HUES64 (cell line): ENCODE results near the gene FMN2.

Source experiments
- H3K27ac ChIP-seq: 2 replicates; pipeline ENCODE4 v1.7.0; 2013; ENCODE audit warnings: low read depth, low read length, inconsistent platforms
- H3K27me3 ChIP-seq: 2 replicates; pipeline ENCODE4 v1.6.1; 2013; ENCODE audit warnings: mild to moderate bottlenecking, low read length; ENCODE audit not compliant: insufficient read depth
- H3K36me3 ChIP-seq: 2 replicates; pipeline ENCODE4 v1.6.1; 2013; ENCODE audit warnings: mild to moderate bottlenecking, low read length; ENCODE audit not compliant: insufficient read depth
- H3K4me1 ChIP-seq: 2 replicates; pipeline ENCODE4 v1.6.1; 2013; ENCODE audit warnings: mild to moderate bottlenecking, low read length, moderate library complexity; ENCODE audit not compliant: insufficient read depth
- H3K4me3 ChIP-seq: 2 replicates; pipeline ENCODE4 v1.5.1; 2013; ENCODE audit warnings: mild to moderate bottlenecking, low read length, moderate library complexity
- H3K9ac ChIP-seq: 2 replicates; pipeline ENCODE4 v1.6.1; 2013; ENCODE audit warnings: mild to moderate bottlenecking, low read depth, low read length
- H3K9me3 ChIP-seq: 2 replicates; pipeline ENCODE4 v1.6.1; 2013; ENCODE audit warnings: low read depth, low read length; ENCODE audit not compliant: insufficient read depth
- WGBS: fragments of 150-250, 120-280 bp; methylation state at CpG from one replicate; pipeline ENCODE4 v1.1.7; 2013; ENCODE audit warnings: missing lambda C conversion rate; 5-methylcytosine and 5-hydroxymethylcytosine counted together

The FMN2 gene

DNA sequence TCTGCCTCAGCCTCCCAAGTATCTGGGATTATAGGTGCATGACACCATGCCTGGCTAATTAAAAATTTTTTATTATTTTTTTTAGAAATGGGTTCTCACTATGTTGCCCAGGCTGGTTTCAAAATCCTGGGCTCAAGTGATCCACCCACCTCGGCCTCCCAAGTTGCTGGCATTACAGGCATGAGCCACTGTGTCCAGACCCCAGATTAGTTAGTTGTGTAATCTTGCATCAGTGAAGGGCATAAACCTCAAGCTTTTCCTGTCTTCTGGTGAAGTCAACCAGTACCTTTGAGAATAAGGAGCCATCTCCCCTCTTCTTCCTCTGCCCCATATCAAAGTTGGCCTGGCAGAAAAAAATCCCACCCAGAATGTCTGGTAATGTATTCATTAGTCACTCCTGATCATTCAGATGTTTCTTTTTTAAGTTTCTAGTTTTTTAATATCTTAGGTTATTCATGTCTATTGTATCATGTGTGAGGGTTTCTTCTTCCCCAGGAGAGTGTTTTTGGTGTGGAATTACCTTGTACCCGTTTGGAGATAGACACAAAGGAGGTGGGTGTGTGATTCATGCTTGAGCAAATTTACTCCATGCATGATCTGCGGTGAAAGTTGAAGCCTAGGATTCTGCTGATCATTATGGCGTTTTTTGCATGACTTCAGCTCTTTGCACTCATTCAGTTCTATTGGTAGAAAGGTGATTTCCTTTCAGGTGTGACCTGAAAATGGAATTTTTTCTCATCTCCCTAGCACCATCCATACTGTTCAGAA, 144.0 kb downstream of the FMN2 start:
- Histone ChIP-seq H3K27me3 (no peaks in the 10 kb centered on the region), H3K9me3 (no peaks in the 10 kb centered on the region), H3K27ac (no peak overlapping the region), H3K36me3 (no peaks in the 10 kb centered on the region), H3K4me3 (no peak overlapping the region), H3K4me1 (no peaks in the 10 kb centered on the region), H3K9ac (no peak overlapping the region)
- WGBS, result 91% methylated on average over 4 of the region's 4 CpGs

DNA sequence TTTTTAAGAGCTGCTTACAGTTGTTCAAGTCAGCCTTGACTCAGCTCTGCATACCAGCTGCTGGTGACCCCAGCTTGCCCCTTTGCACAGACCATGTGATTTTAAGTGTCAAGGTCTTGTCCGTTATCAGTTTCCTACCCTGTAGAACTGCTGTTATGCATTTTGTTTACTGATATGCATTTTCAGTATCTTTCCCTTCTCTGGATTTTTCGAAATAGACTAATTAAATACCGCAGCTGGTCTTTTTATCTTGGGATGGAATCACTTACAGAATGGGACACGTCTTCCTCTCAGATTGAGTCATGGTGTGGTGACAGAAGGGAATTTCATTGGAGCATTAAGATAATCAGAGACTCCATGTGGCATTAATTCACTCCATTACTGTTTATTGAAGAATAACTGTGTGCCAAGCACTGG, 145.6 kb downstream of the FMN2 start:
- Histone ChIP-seq H3K4me3 (no peak overlapping the region), H3K36me3 (no peaks in the 10 kb centered on the region), H3K4me1 (no peaks in the 10 kb centered on the region), H3K9me3 (no peaks in the 10 kb centered on the region), H3K27ac (no peak overlapping the region), H3K9ac (no peak overlapping the region), H3K27me3 (no peaks in the 10 kb centered on the region)
- 83% methylated on average over 4 of the region's 4 CpGs for WGBS

DNA sequence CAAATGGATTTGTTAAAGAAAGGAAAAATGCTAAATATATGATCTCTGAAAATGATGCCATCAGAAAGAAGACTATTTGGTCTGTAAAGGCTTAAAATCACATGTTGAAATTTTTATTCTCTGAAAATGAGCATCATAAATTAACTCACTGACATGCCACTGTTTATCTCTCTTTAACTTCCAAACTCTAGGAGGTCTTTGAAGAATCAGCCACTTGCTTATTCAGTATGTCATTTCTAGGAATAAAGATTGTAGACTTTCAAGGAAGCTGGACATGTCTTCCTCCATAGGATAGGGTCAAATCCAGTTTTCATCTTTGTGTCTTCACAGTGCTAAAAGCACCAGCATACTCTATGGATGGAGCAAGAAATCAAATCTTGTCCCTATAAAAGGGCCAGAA, 147.6 kb downstream of the FMN2 start:
- Histone ChIP-seq H3K27ac (no peak overlapping the region), H3K4me3 (no peak overlapping the region), H3K9me3 (no peaks in the 10 kb centered on the region), H3K36me3 (no peaks in the 10 kb centered on the region), H3K4me1 (no peaks in the 10 kb centered on the region), H3K27me3 (no peaks in the 10 kb centered on the region), H3K9ac (no peak overlapping the region)

DNA sequence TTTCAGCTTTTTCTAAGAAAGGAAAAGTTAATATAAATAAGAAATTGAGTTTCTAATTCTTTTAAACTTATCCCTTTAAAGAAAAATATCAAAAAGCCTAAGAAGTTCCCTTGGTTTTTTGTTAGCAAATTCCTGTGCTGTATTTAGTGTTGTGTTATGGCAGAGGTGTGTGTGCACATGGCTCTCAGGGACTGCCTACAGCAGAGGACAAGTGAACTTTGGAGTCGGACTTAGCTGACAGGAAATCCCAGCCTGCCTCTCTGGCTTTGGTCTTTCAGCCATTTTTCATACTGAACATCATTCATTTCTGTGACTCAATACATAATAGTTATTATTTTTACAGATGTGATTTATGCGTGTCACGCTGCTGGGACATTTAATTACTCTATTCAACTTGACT, 149.6 kb downstream of the FMN2 start:
- Histone ChIP-seq H3K36me3 (no peaks in the 10 kb centered on the region), H3K4me1 (no peaks in the 10 kb centered on the region), H3K27me3 (no peaks in the 10 kb centered on the region), H3K4me3 (no peak overlapping the region), H3K9me3 (no peaks in the 10 kb centered on the region), H3K9ac (no peak overlapping the region), H3K27ac (no peak overlapping the region)
- 95% methylated on average over 1 of the region's 3 CpGs for WGBS

DNA sequence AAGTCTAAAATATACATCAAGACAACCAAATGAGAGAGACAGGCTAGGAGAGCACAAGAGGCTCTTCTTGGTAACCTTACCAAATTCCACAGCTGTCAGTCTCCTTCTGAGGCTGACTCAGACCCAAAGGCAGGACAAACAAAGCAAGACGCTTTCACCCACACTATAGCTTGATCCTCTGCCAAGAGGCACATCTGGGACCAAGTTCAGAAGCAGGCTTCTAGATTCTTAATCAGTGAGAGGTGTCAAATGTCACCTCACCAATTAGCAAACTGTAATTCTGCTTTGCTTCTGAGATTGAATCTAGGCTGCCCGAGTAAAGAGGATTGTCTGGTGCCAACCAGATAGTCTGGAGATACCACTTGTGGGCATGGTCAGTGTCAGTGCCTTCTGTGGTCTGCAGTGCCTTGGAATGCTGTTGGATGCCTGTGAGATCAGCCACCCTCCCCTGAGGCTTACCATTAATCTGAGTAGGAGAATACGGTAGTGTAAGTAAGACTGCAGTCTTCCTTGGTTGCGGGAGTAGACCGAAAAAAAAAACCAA, 151.0 kb downstream of the FMN2 start:
- Histone ChIP-seq H3K27ac (no peak overlapping the region), H3K4me1 (peaks cover 3% of the 10 kb centered on the region; the same call in 1 of the 2 replicates), H3K9ac (no peak overlapping the region), H3K27me3 (no peaks in the 10 kb centered on the region), H3K4me3 (no peak overlapping the region), H3K9me3 (no peaks in the 10 kb centered on the region), H3K36me3 (no peaks in the 10 kb centered on the region)
- WGBS, result 97% methylated on average over 2 of the region's 5 CpGs

DNA sequence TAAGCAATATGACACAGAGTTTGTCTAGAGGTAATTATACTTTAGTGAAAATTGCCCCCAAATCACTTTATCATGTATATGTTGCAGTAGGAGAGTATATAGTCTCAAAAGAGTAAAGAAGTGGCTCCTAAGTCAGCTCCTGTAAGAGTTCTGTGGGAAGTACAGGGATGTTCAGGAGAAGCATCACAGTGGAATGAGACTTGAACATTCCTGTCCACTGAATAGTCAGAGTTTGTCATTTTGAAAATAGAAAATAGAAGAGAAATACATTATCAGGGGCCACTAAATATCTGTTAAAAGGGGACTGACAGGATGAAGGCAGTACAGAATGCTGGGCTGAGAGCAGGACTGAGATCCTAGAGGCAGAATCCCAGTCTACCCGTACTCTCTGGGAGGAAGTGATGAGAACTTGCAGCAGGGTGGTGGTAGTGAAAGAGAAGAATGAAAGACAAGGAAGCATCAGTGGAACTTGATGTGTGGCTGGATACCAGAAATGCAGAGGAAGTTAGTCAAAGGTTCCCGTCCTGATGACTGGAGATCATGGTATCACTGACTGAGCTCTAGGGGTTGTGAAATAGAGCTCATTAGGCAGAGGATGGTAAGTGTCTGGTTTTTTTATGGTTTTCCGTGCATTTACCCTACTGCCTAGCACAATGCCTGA, 153.4 kb downstream of the FMN2 start:
- Histone ChIP-seq H3K9me3 (no peaks in the 10 kb centered on the region), H3K4me3 (no peak overlapping the region), H3K27me3 (no peaks in the 10 kb centered on the region), H3K4me1 (peaks cover 3% of the 10 kb centered on the region; the same call in 1 of the 2 replicates), H3K36me3 (no peaks in the 10 kb centered on the region), H3K27ac (no peak overlapping the region), H3K9ac (no peak overlapping the region)
- 93% methylated on average over 3 of the region's 3 CpGs for WGBS

DNA sequence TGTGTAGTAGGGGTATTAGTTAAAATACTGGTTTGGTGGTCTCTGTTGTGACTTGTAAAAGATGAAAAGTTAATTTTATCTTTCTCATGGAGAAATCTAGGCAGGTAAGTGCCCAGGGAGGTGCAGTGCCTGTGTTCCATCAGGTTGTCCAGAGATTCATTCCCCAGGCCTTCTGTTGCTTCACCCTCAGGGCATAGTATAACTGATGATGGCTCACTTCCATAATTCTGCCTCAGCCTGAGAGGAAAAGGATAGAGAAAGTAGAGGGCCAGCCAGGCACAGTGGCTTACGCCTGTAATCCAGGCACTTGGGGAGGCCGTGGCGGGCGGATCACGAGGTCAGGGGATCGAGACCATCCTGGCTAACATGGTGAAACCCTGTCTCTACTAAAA, 153.9 kb downstream of the FMN2 start:
- 93% methylated on average over 6 of the region's 6 CpGs for WGBS
- Histone ChIP-seq H3K27me3 (no peaks in the 10 kb centered on the region), H3K36me3 (no peaks in the 10 kb centered on the region), H3K4me3 (no peak overlapping the region), H3K27ac (no peak overlapping the region), H3K4me1 (peaks cover 3% of the 10 kb centered on the region; the same call in 1 of the 2 replicates), H3K9me3 (no peaks in the 10 kb centered on the region), H3K9ac (no peak overlapping the region)

DNA sequence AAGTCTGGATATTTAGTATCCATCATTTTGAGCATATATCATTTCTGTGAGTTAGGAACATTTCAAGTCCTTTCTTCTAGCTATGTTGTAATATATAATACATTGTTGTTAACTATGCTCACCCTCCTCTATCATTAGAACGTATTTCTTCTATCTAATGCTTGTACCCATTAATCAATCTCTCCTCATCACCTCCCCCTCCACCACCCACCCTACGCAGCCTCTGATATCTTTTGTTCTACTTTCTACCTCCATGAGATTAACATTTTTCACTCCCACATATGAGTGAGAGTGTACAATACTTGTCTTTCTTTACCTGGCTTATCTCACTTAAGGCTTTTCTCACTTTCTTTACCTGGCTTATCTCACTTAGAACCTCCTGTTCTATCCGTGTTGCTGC, 156.2 kb downstream of the FMN2 start:
- Histone ChIP-seq H3K27ac (no peak overlapping the region), H3K4me3 (no peak overlapping the region), H3K4me1 (peaks cover 3% of the 10 kb centered on the region; the same call in 1 of the 2 replicates), H3K9me3 (no peaks in the 10 kb centered on the region), H3K9ac (no peak overlapping the region), H3K27me3 (no peaks in the 10 kb centered on the region), H3K36me3 (no peaks in the 10 kb centered on the region)
- 92% methylated on average over 2 of the region's 3 CpGs for WGBS

DNA sequence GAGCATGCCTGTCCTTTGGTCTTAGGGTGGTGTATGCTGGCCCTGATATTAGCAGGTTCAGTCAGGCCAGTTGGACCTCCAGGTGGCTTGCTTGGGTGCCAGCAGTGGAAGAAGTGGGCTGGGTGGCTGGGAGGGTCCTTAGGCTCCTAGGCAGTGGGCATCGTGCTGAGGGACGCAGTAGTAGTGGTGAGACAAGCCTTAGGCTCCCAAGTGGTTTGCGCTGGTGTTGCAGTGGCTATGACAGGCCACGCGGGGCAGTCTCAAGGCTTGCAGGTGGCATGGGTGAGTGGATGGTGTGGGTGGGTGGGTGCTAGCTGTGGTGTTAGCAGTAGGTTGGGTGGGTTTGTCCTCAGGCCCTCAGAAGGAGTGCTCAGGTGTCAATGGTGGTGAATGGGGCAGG, 162.3 kb downstream of the FMN2 start:
- H3K9me3 ChIP-seq, result no peaks in the 10 kb centered on the region
- no peaks in the 10 kb centered on the region for H3K27me3 ChIP-seq
- no peaks in the 10 kb centered on the region for H3K36me3 ChIP-seq
- H3K27ac ChIP-seq, result no peak overlapping the region
- 91% methylated on average over 5 of the region's 5 CpGs for WGBS
- H3K4me3 ChIP-seq, result no peak overlapping the region
- no peak overlapping the region for H3K9ac ChIP-seq
- H3K4me1 ChIP-seq, result no peaks in the 10 kb centered on the region; the same call in 1 of the 2 replicates

DNA sequence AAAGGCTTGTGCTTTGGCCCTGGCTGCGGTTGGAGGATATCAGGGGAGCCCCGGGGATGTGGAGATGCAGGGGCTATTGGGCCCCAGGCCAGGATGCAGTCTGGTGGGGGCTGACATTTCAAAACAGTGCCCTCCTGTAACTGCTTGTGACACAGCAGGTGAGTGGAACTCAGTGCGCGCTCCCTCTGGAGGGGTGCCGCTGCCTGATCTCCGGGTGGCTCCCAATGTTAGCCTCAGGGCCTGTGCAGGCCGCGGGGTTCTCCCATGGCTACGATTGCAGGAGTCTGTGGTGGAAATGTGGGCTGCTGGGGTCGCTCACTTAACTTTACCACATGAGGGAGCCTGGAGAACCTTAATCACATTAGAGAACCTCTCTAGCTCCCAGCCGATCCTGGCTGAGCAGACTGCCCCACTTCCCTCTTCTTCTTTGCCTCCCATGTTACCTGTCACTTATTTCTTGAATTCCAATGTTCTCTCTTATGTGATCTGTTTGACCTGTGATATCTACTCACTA, 163.2 kb downstream of the FMN2 start:
- Histone ChIP-seq H3K4me3 (no peak overlapping the region), H3K27me3 (no peaks in the 10 kb centered on the region), H3K27ac (no peak overlapping the region), H3K9me3 (no peaks in the 10 kb centered on the region), H3K4me1 (no peaks in the 10 kb centered on the region; the same call in 1 of the 2 replicates), H3K36me3 (no peaks in the 10 kb centered on the region), H3K9ac (no peak overlapping the region)
- 93% methylated on average over 11 of the region's 11 CpGs for WGBS

DNA sequence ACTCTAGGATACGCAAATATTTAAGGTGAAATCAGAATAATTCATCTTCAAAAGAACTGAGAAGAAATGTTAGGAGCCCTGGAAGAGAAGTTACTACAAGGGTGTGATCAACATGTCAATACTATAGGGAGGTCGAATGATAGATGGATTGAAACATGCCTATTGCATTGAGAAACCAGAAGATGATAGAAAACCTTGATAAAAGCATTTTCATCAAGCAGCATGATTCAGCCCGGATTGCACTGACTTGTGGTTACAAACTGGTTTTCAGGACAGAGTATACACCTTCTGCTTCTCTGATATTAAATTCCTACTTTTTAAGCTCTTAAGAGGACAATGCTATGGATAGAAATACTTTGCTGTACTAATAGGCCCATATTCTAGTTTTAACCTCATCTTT, 164.2 kb downstream of the FMN2 start:
- Histone ChIP-seq H3K9me3 (no peaks in the 10 kb centered on the region), H3K9ac (no peak overlapping the region), H3K4me3 (no peak overlapping the region), H3K4me1 (no peaks in the 10 kb centered on the region), H3K27me3 (no peaks in the 10 kb centered on the region), H3K27ac (no peak overlapping the region), H3K36me3 (no peaks in the 10 kb centered on the region)
- WGBS, result 96% methylated on average over 3 of the region's 3 CpGs
